GM21526 (cell line): ENCODE measurements around the gene SSRP1.
"Not testable (repeated sequence)": the region's sequence is repeated elsewhere in the genome, so short reads cannot be mapped to it uniquely, and the experiment has no call there.

Experiments
- ATAC-seq: cut with Tn5 transposase; IDR thresholded peaks from one replicate; pipeline ENCODE4 v1.9.1; 2021; ENCODE audit warnings: moderate library complexity; ENCODE audit not compliant: unreplicated experiment, low FRiP score

The SSRP1 gene, protein sequence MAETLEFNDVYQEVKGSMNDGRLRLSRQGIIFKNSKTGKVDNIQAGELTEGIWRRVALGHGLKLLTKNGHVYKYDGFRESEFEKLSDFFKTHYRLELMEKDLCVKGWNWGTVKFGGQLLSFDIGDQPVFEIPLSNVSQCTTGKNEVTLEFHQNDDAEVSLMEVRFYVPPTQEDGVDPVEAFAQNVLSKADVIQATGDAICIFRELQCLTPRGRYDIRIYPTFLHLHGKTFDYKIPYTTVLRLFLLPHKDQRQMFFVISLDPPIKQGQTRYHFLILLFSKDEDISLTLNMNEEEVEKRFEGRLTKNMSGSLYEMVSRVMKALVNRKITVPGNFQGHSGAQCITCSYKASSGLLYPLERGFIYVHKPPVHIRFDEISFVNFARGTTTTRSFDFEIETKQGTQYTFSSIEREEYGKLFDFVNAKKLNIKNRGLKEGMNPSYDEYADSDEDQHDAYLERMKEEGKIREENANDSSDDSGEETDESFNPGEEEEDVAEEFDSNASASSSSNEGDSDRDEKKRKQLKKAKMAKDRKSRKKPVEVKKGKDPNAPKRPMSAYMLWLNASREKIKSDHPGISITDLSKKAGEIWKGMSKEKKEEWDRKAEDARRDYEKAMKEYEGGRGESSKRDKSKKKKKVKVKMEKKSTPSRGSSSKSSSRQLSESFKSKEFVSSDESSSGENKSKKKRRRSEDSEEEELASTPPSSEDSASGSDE

DNA sequence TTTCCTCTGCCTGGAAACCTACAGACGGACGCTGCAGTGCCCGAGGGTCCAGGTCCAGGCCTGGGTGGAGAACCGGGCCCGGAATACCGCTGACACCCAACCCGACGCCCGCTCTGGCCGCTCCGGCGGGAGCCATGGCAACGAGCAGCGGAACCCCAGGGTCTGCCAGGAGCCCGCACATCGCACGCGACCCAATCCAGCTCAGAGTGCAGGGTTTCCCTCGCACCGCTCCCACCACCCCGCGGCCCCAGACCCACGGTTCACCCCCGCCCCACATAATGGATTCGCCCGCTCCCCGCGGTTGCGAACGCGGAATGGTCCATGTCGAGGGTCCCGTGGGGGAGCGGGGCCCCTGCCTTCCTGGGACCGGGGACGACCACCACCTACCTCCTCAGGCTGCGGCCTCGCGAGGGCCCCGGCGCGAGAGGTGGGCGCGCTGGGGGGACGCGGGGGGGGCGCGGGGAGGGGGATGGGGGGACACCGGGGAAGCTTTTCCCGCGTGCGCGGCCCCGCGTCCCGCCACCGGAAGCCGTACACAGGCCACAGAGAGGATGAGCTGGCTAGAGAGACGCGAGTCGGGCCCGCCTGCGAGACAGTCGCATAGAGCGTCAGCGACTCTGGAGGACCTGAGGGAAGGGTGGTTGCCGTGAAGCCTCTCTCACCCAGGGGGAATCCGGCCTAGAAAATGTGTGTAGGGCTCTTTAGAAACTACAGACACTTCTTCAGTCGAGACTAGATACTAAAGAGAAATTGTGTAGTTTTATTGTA is at the start of gene SSRP1:
TSS of gene SSRP1 (minus strand) at position 550 of the 768 bp plus-strand sequence. CDS start 771 bp downstream, outside the sequence.
- ATAC-seq: peak; percentile 98

DNA sequence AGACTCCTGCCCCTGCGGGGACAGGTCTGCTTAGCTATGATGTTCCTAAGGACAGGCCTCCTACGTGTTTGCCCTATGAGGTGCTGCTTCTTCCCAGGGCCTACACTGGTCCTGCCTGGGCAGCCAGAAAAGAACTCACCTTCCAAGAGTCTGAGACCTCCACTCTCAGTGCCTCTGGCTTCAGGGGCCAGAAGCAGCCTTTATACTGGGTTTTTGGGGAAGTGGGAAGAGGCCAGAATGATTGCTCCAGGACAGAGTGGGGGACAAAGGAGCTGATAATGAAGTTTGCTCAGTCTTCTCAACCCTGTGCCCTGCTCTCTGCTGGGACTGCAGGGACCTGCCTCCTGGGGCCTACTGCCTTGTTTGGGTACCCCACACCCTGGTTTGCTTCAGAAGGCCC is 45.3 kb upstream of the SSRP1 start, which contains the start of gene PRG3:
TSS of gene PRG3 (minus strand) at position 176 of the 400 bp plus-strand sequence. CDS start 442 bp downstream, outside the sequence.
- no peak for ATAC-seq

DNA sequence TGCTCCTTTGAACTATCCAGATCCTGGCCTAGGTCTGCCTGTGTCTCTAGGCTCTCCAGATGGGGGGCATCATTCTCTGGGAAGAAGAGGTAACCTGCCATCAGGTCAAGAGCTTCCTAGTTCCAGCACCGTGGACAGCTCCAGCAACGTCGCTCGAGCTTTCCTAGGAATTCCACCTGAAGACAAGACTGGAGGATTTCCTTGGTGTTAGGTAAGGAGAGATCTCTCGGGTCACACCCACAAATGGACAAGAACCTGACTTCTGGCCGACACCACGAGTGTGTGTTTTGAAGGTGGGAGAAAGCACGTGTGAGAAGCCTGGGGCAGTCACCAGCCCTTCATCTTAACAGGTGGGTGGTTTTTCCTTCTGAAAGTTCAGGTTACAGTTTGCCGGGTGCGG is 44.0 kb upstream of the SSRP1 start:
- ATAC-seq: no peak

DNA sequence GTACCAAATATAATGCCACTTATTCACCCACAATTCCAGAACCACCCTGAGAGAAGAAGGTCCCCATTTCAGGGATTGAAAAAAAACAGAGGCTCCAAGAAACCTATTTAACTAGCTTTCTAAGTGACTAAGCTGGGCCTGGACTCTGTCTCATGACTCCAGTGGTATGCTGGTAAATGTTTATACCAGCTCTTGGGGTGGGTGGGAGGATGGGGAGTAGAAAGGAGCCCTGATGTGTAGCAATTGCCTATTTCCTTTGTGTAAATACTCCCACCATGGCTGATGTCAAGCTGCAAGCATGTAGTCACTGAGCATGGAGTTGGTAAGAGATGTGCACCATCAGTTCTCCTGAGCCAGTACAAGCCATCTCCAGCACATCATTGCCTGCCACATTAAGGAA is 42.5 kb upstream of the SSRP1 start:
- no peak for ATAC-seq

DNA sequence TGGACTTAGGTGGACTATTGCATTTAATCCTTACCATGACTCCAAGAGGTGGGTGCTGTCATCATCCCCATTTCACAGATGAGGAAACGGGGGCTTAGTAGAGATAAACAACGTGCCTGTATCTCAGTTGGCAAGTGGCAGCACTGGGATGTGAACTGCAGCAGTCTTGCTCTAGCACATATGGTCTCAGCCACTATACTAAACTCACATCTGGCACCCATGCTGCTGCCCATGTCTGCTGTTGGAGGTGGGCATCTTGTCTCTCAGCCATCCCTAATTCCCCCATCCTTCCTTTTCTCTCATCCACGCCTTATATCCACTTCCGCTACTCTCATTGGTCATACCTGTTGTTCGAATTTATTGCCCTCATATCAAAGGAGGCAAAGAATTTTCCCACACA is 41.4 kb upstream of the SSRP1 start:
- ATAC-seq: no peak

DNA sequence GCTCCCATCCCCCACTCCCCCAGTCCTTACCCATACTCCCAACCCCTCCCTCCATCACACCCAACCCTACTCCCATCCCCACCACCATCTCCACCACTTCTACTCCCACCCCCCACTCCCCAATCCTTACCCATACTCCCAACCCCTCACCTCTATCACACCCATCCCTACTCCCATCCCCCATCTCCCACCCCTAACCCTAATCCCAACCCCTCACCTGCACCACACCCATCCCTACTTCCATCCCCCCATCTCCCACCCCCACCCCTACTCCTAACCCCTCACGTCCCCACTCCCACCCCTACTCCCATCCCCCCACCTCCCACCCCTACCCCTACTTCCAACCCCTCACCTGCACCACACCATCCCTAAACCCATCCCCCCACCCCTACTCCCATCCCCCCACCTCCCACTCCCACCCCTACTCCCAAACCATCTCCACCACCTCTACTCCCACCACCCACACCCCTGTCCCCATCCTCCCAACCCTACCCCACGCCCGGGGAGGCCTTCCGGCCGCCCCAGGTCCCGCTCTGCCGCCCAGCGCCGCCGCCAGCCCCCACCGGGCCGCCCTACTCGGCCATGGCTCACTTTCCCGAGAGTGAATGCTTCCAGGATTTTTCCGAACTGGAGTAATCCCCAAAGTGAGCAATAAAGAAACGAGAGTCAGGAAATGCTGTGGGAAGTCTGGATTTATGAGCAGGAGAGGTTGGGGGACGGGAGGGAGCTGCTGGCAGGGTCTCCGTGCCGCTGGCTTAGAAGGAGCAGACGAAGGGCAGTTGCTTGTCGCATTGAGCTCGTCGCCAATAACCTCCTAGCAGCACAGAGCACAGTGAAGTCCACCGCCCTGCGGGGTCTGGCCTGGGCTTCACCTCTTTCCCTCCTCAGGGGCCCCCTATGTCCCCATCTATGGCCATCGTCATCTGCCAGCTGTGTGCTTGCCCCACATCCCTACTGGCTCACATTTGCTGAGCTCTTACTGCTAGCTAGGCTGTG is 40.7 kb upstream of the SSRP1 start:
- no peak for ATAC-seq

DNA sequence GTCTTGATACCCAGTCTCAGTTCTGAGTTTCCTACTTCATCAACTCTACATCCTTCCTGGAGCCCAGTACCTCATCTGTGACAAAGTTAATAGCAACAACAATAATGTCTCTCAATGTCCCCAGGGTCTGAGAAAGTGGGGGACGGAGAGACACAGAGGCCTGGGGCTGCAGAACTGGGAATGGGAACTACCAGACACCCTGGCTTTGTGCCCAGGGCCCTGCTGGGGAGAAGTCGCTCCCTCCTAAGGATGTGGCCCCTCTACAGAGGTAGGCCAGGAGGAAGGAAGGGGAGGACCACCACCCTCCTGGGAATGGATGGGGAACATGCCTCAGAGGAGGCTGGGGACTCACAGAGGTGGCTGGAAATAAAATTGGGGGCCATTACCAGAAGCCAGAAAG is 39.8 kb upstream of the SSRP1 start:
- ATAC-seq: no peak

DNA sequence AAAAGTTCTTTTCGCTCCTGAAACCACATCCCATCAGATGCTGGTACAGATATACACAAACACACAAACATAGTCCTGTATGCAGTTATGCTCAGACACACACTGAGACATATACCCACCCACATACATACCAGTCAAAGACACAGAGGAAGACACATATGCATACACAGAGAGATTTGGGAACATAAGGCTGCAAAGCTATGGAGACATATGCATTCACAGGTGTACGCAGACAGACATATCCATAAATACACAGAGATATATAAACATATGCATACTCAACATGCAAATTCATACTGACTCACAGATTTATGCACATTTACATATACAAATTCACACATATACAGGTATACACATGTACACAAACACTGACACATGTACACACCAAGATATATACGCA is 39.3 kb upstream of the SSRP1 start:
- no peak for ATAC-seq

DNA sequence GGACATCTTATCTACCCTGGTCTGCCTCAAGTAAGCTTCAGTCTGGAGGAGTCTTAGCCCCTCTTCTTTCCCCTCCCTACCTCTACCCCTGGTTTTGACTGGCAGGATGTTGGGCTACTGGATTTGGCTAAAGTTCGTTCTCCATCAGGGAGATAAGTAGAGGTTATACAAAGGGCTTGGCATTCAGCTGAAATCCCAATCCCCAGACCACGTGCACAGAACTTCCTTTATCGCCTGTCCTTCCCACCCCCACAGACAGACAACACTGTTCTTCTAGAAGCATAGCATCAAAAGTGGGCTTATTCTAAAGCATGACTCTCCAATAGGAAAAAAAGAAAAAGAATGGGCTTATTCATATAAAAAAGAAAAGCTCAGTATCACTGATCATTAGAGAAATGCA is 37.5 kb upstream of the SSRP1 start:
- no peak for ATAC-seq

DNA sequence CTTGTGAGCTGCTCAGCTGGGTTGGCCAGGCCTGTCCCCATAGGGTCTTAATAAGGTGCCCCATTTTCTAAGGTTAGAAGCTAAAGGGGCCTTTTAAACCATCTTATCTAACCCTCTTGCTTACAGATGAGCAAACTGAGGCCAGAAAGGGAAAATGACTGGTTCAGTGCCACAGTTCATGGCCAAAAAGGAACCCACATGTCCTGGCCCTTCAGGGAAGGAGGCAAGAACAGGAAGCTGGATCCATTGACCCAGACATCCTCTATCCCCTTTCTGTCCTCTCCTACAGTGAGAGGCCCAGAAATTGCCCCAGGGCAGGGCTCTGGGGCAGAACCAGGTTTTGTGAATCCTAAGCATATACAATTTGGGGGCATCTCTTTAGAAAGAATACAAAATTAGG is 35.2 kb upstream of the SSRP1 start:
- ATAC-seq: no peak

DNA sequence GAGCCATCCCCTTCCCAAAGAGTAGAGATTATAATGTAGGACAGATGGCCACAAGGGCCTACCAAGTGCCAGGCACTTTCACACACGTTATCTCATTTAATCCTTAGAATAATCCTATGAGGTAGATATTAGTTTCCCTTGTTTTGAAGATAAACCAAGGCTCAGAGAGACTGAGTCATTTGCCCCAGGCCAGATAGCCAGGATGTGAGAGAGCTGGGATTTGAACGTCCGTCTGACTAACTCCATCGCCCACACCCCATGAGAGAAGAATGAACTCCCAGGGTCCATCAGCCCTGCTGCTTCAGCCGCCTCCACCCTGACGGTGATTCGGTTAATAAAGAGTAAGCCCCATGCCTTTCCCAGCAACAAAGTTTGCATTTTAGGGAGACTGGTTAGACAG is 34.6 kb upstream of the SSRP1 start:
- ATAC-seq: no peak

DNA sequence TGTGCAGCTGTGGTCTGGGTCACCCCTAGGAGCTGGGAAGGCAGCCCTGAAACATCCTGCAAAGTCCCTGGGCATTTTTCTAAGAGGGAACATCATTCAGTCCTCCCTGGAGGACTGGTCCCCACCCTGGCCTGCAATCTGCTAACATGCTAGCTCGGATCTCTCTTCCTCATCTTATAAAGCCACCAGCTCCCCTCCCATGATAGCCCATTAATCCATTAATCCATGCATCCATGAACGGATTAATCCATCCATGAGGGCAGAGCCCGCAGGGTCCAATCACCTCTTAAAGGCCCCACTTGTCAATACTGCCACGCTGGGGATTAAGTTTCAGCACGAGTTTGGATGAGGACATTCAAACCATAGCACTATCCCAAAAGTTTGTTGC is 33.1 kb upstream of the SSRP1 start:
- no peak for ATAC-seq

DNA sequence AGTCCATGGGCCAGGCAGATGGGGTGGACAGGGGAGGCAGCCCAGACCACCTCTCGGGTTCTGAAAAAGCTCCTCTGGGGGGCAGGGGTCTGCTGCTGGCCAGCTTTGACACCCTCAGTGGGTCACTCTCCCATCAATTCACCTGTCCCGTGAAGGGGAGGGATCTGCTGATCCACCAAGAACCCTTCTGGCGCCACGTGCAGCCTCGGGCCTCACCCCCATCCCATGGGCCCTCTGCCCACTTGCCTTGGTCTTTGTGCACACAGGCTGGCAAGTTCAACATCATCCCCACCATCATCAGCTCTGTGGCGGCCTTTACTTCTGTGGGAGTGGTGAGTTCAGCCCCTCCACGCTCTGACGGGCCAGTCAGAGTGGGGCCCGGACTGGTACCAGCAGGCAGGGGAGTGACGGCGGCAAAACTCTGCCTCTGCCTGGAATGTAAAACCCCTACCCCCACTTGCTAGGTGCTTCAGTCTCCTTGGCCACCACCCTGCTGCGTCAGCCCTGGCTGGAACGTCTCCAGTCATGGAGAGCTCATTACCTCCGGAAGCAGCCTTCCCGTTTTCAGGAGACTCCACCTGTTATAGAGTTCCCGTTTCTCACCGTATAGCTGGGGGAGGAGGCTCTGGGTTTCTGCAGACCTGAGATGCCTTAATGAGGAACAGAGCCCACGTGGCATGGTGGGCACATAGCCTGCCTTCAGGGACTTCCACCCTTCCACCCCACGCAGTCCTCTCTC is 32.6 kb upstream of the SSRP1 start:
- no peak for ATAC-seq

DNA sequence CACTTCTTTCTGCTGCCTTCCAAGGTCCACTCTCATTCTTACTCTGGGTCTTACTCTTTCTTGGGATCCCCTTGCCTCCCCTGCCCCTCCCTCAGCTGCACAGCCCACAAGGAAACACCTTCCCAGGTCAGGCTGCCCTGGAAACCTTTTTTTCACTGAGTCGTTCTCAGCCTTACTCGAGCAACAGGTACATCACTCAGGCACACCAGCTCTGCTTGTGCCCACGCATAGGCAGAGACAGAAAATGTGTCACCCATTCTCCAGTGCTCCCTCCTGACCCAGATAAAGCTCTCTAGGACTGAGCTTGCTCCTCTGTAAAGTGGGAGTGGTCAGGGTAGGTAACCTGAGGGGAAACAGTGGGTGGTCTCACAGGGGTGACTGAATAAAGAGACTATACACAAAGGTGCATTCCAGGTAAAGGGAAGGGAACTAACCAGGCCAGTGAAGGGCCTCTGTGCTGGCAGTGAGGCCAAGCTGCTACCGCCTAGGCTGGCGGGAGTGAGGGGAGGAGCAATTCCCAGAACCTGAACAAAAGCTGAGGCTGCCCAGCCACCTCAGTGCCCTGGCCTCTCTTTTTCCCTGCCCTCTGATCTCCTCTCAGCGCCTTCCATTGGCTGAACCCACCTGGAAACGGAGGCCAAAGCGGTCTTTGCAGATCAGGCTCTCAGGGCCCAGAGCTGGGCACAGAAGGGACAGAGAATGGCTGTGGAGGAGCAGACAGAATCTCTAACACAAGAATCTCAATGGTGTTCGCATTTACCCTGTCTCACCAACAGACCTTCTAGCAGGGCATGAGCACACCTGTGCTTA is 29.4 kb upstream of the SSRP1 start:
- no peak for ATAC-seq

DNA sequence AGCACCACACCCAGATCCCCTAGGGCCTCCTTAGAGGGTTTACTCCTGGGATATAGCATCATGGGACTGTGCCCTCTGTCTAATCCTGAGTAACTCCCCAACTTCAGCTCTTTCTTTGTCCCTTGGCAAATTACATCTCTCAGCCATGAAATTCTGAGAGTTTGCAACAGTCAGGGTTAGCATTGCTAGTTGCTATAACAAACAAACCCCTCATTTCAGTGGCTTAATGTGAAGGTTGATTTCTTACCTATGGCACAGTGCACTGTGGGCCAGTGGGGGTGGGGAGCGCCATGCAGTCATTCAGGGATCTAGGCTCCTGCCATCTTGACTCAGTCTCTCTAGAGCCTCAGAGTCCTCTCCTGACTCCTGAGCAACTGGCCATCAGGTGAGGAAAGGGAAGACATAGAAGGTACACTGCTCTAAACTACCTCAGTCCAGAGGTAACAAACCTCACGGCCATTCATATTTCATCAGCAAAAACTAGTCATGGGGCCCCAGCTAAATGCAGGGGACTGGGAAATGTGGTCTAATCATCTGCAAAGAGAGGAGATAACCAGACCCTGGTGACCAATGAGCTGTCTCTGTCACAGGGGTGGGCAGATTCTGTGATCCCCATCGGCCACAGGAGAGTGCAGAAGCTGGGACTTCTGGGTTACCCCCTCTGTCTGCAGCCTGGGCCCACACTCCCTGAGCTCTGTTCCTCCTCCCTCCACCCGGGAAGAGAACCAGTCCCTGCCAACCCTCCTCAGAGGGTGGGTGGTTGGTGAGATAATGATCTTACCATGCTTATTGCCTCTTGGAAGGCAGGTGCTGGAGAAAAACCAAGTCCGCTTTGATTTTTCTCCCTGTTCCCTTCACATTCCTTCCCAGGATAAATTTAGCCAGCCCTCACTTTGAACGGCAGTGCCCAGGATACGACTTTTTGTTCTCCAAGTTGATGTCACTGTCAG is 27.7 kb upstream of the SSRP1 start:
- ATAC-seq: no peak

DNA sequence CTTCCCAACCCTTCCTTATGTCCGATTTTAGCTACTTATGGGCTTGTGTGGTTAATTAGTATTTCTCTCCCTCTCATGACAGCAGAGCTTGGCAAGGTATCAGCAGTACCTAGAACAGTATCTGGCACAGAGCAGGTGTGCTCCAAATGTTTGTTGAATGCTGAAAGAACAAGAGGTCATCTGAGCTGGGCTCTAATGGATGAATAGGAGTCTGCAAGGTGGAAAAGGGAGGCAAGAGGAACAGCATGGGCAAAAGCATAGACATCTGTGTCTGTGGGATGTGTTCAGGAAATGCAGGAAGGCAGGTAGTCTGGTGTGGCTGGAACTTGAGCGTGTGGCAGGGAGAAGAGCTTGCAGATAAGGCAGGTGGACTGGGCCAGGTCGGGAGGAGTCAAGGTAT is 26.2 kb upstream of the SSRP1 start:
- ATAC-seq: no peak

DNA sequence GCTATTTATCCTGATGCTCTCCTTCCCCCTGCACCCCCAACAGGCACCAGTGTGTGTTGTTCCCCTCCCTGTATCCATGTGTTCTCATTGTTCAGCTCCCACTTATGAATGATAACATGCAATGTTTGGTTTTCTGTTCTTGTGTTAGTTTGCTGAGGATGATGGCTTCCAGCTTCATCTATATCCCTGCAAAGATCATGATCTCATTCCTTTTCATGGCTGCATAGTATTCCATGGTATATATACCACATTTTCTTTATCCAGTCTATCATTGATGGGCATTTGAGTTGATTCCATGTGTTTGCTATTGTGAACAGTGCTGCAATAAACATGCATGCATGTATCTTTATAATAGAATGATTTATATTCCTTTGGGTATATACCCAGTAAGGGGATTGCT is 25.7 kb upstream of the SSRP1 start:
- ATAC-seq: not testable (repeated sequence)
